Measurements from ENCODE around the gene CELF4.

DNA sequence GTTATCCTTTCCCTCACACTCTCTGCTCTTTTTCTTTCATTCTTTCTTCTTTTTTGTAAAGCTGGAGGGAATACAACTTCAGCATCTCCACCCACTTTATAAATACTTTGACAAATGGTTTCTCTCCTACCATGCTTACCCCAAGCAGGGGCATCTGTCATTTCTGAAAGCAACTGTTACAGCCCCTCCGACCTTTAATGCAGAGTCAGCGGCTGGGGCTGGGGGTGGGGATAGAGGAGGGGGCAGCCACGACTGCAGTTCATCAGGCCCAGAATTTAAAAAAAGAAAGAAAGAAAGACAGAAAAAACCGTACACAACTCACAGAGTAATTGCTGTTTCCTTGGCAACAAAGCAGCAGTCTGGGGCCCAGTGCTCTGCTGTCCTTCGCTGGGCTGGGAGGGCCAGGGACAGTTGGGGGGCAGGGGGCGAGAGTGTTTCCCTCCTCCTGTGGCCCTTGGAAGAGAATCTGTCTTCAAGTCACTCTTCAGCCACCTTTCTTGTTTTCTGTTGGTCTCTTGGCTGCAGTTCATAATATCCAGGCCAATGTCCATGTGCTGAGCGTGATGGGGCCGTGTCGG is 53.8 kb downstream of the CELF4 start:
- no peak for TF ChIP-seq POLR2A (IDR thresholded peaks at IDR 0.05; ENCODE audit: low read depth, low read length)
- TF ChIP-seq POLR2AphosphoS5 (IDR thresholded peaks at IDR 0.05; ENCODE audit: low read depth, low read length) = no peak

All from GM12892 (cell line).